ENCODE data around the gene MIGA2.
A peak's percentile ranks its signal among the peaks of the same experiment; 100 is the strongest.

MIGA2 gene

GRCh38 chr9:129021091-129021490 is 15.3 kb upstream of the MIGA2 start:
- TF ChIP-seq CTCF (IDR thresholded peaks at IDR 0.05; ENCODE audit: low read depth, low read length), result no peak
- no peak overlapping the region for H3K4me3 ChIP-seq (ENCODE audit: low read depth, low read length)
- in situ Hi-C loops (cut with HindIII; ENCODE audit: low sequenced_read_pairs), result no loop called here
- DNase-seq (ENCODE audit: low read depth, low spot score), result no peak

- DNase-seq (ENCODE audit: low read depth, low spot score), result no peak
- no peak for TF ChIP-seq CTCF (IDR thresholded peaks at IDR 0.05; ENCODE audit: low read depth, low read length)
- in situ Hi-C loops (cut with HindIII; ENCODE audit: low sequenced_read_pairs), result no loop called here
- H3K4me3 ChIP-seq (ENCODE audit: low read depth, low read length), result no peak overlapping the region
These were observed 14.4 kb upstream of the MIGA2 start for GRCh38 chr9:129022037-129022436.

- DNase-seq (ENCODE audit: low read depth, low spot score), result peak; percentile 84
- H3K4me3 ChIP-seq (ENCODE audit: low read depth, low read length), result no peak overlapping the region
- in situ Hi-C loops (cut with HindIII; ENCODE audit: low sequenced_read_pairs), result no loop called here
- TF ChIP-seq CTCF (IDR thresholded peaks at IDR 0.05; ENCODE audit: low read depth, low read length), result no peak
These were observed 13.2 kb upstream of the MIGA2 start for GRCh38 chr9:129023036-129023907.

GRCh38 chr9:129023908-129024233 is 12.6 kb upstream of the MIGA2 start:
- TF ChIP-seq CTCF (IDR thresholded peaks at IDR 0.05; ENCODE audit: low read depth, low read length), result no peak
- no peak overlapping the region for H3K4me3 ChIP-seq (ENCODE audit: low read depth, low read length)
- no peak for DNase-seq (ENCODE audit: low read depth, low spot score)
- in situ Hi-C loops (cut with HindIII; ENCODE audit: low sequenced_read_pairs), result no loop called here

GRCh38 chr9:129026442-129027223 is 9.8 kb upstream of the MIGA2 start:
- TF ChIP-seq CTCF (IDR thresholded peaks at IDR 0.05; ENCODE audit: low read depth, low read length), result no peak
- H3K4me3 ChIP-seq (ENCODE audit: low read depth, low read length), result no peak overlapping the region
- peak; percentile 27 for DNase-seq (ENCODE audit: low read depth, low spot score)
- in situ Hi-C loops (cut with HindIII; ENCODE audit: low sequenced_read_pairs), result no loop called here

GRCh38 chr9:129027224-129027684 is 9.2 kb upstream of the MIGA2 start:
- no peak for DNase-seq (ENCODE audit: low read depth, low spot score)
- TF ChIP-seq CTCF (IDR thresholded peaks at IDR 0.05; ENCODE audit: low read depth, low read length), result no peak
- in situ Hi-C loops (cut with HindIII; ENCODE audit: low sequenced_read_pairs), result no loop called here
- peak overlapping the region; percentile 69 for H3K4me3 ChIP-seq (ENCODE audit: low read depth, low read length)

All from astrocyte of the spinal cord (primary cell).